Endothelial cell of umbilical vein (primary cell): Measurements from ENCODE around the gene RTEL1. TPM values are rescaled to one million over a fixed set of nuclear protein-coding genes. Genes with fewer than 3 reads are reported as not detected.
A peak's percentile ranks its signal among the peaks of the same experiment; 100 is the strongest.

ENCODE experiments used
- BruUV-seq: library from RNA; stranded (reverse); fragments of 400-500 nt; replicated peaks from 2 replicates; lab custom pipeline; 2021; lab: Mats Ljungman, UMichigan
- CTCF ChIA-PET: fragments of 300-600, 350-600 bp; sonication (Branson Sonifier 250); formaldehyde crosslinking; loops from one replicate; lab custom pipeline; 2021; ENCODE audit warnings: antibody characterized with exemption, inconsistent platforms; lab: Charles Lee
- POLR2A ChIA-PET: fragments of 300-600, 350-600 bp; sonication (Branson Sonifier 250); formaldehyde crosslinking; loops from one replicate; lab custom pipeline; 2021; ENCODE audit warnings: antibody characterized with exemption, inconsistent platforms; lab: Charles Lee
- DNase-seq: peaks from one replicate; pipeline ENCODE4 v3.0.0-alpha.2; 2011; ENCODE audit warnings: low read depth, low spot score
- FAIRE-seq: peaks from 2 replicates; lab custom pipeline; 2011; peaks lifted over from hg19 to GRCh38; lab: Jason Lieb, UNC
- H2AFZ ChIP-seq: 2 replicates; pipeline ENCODE4 v1.6.0; 2012; ENCODE audit warnings: low read depth, low read length, control low read depth, inconsistent platforms
- H3K27ac ChIP-seq: 2 replicates; pipeline ENCODE4 v1.5.1; 2011; ENCODE audit warnings: low read depth, mild to moderate bottlenecking, control low read depth, low read length, moderate library complexity; ENCODE audit not compliant: insufficient read depth
- H3K27me3 ChIP-seq, 2 experiments: 2 replicates each; pipeline versions ENCODE4 v1.6.0 to v1.6.1; 2011; ENCODE audit warnings: low read length in 2 of 2, mixed read lengths in 1 of 2; ENCODE audit not compliant: control insufficient read depth in 2 of 2, insufficient read depth in 2 of 2
- H3K36me3 ChIP-seq, 2 experiments: 2 replicates in 1 of 2; 3 replicates in 1 of 2; pipeline ENCODE4 v1.5.1; 2011; ENCODE audit warnings: low read length in 2 of 2, mild to moderate bottlenecking in 1 of 2, moderate library complexity in 1 of 2; ENCODE audit not compliant: control insufficient read depth in 2 of 2, insufficient read depth in 2 of 2; ENCODE audit errors: extremely low read depth in 1 of 2
- H3K4me1 ChIP-seq: 3 replicates; pipeline ENCODE4 v1.5.1; 2011; ENCODE audit warnings: mild to moderate bottlenecking, low read length; ENCODE audit not compliant: control insufficient read depth, insufficient read depth; ENCODE audit errors: extremely low read depth
- H3K4me2 ChIP-seq: 2 replicates; pipeline ENCODE4 v1.6.1; 2011; ENCODE audit warnings: low read length, control low read depth, mixed read lengths; ENCODE audit not compliant: insufficient read depth
- H3K4me3 ChIP-seq, 3 experiments: fragments of 200-600 bp in 1 of 3; sonication (generic), shearing (Covaris generic) in 1 of 3; replicated peaks in 1 of 3; 2 replicates each; pipeline ENCODE4 v1.5.1; 2011 to 2016; ENCODE audit warnings: control low read depth in 3 of 3, low read length in 3 of 3, mild to moderate bottlenecking in 2 of 3, inconsistent platforms in 1 of 3, low read depth in 1 of 3, moderate library complexity in 1 of 3; ENCODE audit not compliant: insufficient read depth in 1 of 3
- H3K79me2 ChIP-seq: 2 replicates; pipeline ENCODE4 v1.6.0; 2012; ENCODE audit warnings: low read length, inconsistent platforms; ENCODE audit not compliant: control insufficient read depth, insufficient read depth
- H3K9ac ChIP-seq: replicated peaks from 2 replicates; pipeline ENCODE3; 2011; ENCODE audit warnings: low read length, control low read depth; ENCODE audit not compliant: insufficient read depth; ENCODE audit errors: extremely low read depth
- H3K9me1 ChIP-seq: replicated peaks from 3 replicates; pipeline ENCODE4 v1.6.0; 2011; ENCODE audit warnings: mild to moderate bottlenecking, low read length; ENCODE audit not compliant: control insufficient read depth, insufficient read depth; ENCODE audit errors: extremely low read depth
- H3K9me3 ChIP-seq: replicated peaks from 2 replicates; pipeline ENCODE4 v1.5.1; 2012; ENCODE audit warnings: low read length, inconsistent platforms; ENCODE audit not compliant: control insufficient read depth, insufficient read depth
- H4K20me1 ChIP-seq: replicated peaks from 2 replicates; pipeline ENCODE3; 2011; ENCODE audit warnings: mild to moderate bottlenecking, low read length; ENCODE audit not compliant: control insufficient read depth, insufficient read depth; ENCODE audit errors: extremely low read depth
- EZH2 ChIP-seq: IDR thresholded peaks from 2 replicates; pipeline ENCODE4 v1.6.1; 2012; ENCODE audit warnings: borderline replicate concordance, low read depth, mild to moderate bottlenecking, moderate library complexity, low read length, inconsistent platforms; ENCODE audit not compliant: severe bottlenecking
- FOS ChIP-seq: IDR thresholded peaks from 2 replicates; pipeline ENCODE4 v1.6.1; 2011; ENCODE audit warnings: mild to moderate bottlenecking, low read length, moderate library complexity, borderline replicate concordance; ENCODE audit not compliant: insufficient read depth
- GATA2 ChIP-seq: IDR thresholded peaks from 2 replicates; pipeline ENCODE4 v1.7.0; 2011; ENCODE audit warnings: low read depth, mild to moderate bottlenecking, moderate library complexity, mixed read lengths, low read length; ENCODE audit not compliant: insufficient read length, insufficient read depth
- JUN ChIP-seq: IDR thresholded peaks from 2 replicates; pipeline ENCODE4 v1.6.1; 2011; ENCODE audit warnings: borderline replicate concordance, low read depth; ENCODE audit not compliant: insufficient read length, insufficient read depth
- MYC ChIP-seq: IDR thresholded peaks from one replicate; pipeline ENCODE4 v1.6.1; 2011; ENCODE audit warnings: mild to moderate bottlenecking, low read depth, low read length
- POLR2A ChIP-seq: IDR thresholded peaks from 2 replicates; pipeline ENCODE4 v1.6.1; 2012; ENCODE audit warnings: low read depth, mild to moderate bottlenecking, control low read depth, low read length
- POLR2AphosphoS5 ChIP-seq: IDR thresholded peaks from 2 replicates; pipeline ENCODE4 v1.6.1; 2012; ENCODE audit warnings: low read depth, mild to moderate bottlenecking, control low read depth, low read length, moderate library complexity; ENCODE audit not compliant: insufficient read depth
- dilution Hi-C: fragments of 300-500 bp; cut with MboI; formaldehyde crosslinking; loops from one replicate; pipeline ENCODE4 v1.15.0; 2019; ENCODE audit warnings: low sequenced_read_pairs; ENCODE audit not compliant: extremely low pct_ligation_motif_present
- intact Hi-C: fragments of 100-400 bp; cut with micrococcal nuclease; formaldehyde crosslinking; loops from one replicate; pipeline ENCODE4 v1.10.0; 2022
- polyA plus RNA-seq, 4 experiments: library from polyadenylated mRNA; depleted of rRNA in 3 of 4; stranded (reverse) in 3 of 4; unstranded in 1 of 4; fragments of >200 nt; gene quantifications; 2 replicates each; pipeline versions ENCODE4 v1.2.1 to v1.2.3, GENCODE V29; 2011 to 2012; ENCODE audit warnings: missing spikeins in 1 of 4
- total RNA-seq: library from RNA; stranded (reverse); gene quantifications from 2 replicates; pipeline ENCODE4 v1.2.3, GENCODE V29; 2021
- TF ChIP-seq, protein P1 (sequence below): IDR thresholded peaks from 2 replicates; pipeline ENCODE4 v1.6.1; 2011; ENCODE audit not compliant: insufficient read depth, insufficient read length
- TF ChIP-seq, protein P2 (sequence below), 2 donors: IDR thresholded peaks; 1 replicate in 1 of 2; 2 replicates in 1 of 2; pipeline ENCODE4 v1.5.1; 2011; ENCODE audit warnings: low read length in 2 of 2, mild to moderate bottlenecking in 2 of 2, moderate library complexity in 2 of 2, control low read depth in 1 of 2, inconsistent platforms in 1 of 2, low read depth in 1 of 2; ENCODE audit not compliant: insufficient read depth in 1 of 2; ENCODE audit errors: extremely low read depth in 1 of 2

RTEL1 gene
- total and polyA plus RNA-seq, 2 donors (not counting 3 experiments of a cell fraction or from before 2014, with no cell fraction given), result 17.0 to 44.9 TPM

DNA sequence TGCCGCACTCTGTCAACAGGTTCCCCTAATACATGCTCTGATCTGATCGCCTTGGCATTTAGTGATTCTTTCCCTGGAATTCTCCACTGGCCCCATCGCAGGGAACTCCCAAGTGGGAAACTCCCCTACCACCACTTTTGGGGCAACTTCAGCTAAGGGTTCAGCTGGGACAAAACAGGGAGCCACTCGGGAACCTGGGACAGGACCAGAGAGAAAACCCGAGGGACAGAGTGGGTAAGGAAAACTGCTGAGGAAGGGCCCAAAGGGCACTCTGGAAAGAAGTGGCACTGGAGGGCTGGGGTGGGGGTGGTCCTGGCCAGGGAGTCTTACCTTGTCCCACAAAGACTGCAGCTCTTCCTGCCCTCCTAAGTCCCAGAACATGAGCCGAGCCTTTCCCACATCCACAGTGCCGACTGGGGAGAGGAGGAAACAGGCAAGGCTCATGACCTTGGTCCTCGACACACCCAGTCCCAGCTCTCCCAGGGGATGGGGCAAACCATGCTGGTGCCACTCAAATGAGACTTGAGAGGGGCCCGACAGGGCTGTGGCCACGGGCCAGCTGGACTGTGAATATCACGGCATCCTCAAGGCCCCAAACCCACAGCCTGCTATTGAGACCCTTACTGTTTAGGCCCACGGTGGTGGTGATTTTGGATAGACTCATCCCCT, 48.0 kb downstream of the RTEL1 start:
- BruUV-seq, result TSS peak; percentile 40
- intact Hi-C loops, result loop anchor here (2.0 to 5.0 kb wide), 4 partner anchors 35 to 251 kb away; partner anchors contain the start of genes GMEB2, RTEL1 and UCKL1

More for the DNA sequence above, 48.0 kb downstream of the RTEL1 start:
- Histone ChIP-seq H3K9me3 (no peaks in the 10 kb centered on the region), H3K4me1 (peaks cover 14% of the 10 kb centered on the region), H3K9me1 (no peaks in the 10 kb centered on the region), H3K4me2 (peak overlapping the region; percentile 29), H3K4me3 (peak overlapping the region in 1 of 3 experiments; percentile 77), H3K9ac (no peak overlapping the region), H3K27ac (no peak overlapping the region), H4K20me1 (no peaks in the 10 kb centered on the region), H3K27me3 (no peaks in the 10 kb centered on the region), H2AFZ (no peak overlapping the region), H3K79me2 (peaks cover 48% of the 10 kb centered on the region), H3K36me3 (peaks cover 9 to 25% of the 10 kb centered on the region in 2 experiments)
- dilution Hi-C loops, result no loop called here
- DNase-seq (no peak), FAIRE-seq (no peak)
- TF ChIP-seq, protein P1, sequence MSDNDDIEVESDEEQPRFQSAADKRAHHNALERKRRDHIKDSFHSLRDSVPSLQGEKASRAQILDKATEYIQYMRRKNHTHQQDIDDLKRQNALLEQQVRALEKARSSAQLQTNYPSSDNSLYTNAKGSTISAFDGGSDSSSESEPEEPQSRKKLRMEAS, result no peak
- TF ChIP-seq MYC (no peak), JUN (no peak), EZH2 (no peak), FOS (no peak), POLR2AphosphoS5 (no peak), GATA2 (no peak), POLR2A (no peak)
- TF ChIP-seq, protein P2, sequence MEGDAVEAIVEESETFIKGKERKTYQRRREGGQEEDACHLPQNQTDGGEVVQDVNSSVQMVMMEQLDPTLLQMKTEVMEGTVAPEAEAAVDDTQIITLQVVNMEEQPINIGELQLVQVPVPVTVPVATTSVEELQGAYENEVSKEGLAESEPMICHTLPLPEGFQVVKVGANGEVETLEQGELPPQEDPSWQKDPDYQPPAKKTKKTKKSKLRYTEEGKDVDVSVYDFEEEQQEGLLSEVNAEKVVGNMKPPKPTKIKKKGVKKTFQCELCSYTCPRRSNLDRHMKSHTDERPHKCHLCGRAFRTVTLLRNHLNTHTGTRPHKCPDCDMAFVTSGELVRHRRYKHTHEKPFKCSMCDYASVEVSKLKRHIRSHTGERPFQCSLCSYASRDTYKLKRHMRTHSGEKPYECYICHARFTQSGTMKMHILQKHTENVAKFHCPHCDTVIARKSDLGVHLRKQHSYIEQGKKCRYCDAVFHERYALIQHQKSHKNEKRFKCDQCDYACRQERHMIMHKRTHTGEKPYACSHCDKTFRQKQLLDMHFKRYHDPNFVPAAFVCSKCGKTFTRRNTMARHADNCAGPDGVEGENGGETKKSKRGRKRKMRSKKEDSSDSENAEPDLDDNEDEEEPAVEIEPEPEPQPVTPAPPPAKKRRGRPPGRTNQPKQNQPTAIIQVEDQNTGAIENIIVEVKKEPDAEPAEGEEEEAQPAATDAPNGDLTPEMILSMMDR (IDR thresholded peaks at IDR 0.05; ENCODE audit: extremely low read depth in 1 of 2, insufficient read depth in 1 of 2, low read depth in 1 of 2, low read length in 2 of 2), result no peak
- CTCF ChIA-PET, result interaction anchor here (2.1 to 2.8 kb wide), 5 partner anchors 8 to 268 kb away, joined by 7 to 19 read pairs (median 12); partner anchors contain the start of genes RTEL1 and TPD52L2
- POLR2A ChIA-PET, result no interaction called here
